ENCODE data around the gene NDUFS8.

Gene NDUFS8

GRCh38 chr11:68016161-68016903 lies 14.1 kb upstream of the NDUFS8 start:
- no peak for DNase-seq

- DNase-seq: no peak
These were observed 13.3 kb upstream of the NDUFS8 start for GRCh38 chr11:68016904-68017817.

DNA sequence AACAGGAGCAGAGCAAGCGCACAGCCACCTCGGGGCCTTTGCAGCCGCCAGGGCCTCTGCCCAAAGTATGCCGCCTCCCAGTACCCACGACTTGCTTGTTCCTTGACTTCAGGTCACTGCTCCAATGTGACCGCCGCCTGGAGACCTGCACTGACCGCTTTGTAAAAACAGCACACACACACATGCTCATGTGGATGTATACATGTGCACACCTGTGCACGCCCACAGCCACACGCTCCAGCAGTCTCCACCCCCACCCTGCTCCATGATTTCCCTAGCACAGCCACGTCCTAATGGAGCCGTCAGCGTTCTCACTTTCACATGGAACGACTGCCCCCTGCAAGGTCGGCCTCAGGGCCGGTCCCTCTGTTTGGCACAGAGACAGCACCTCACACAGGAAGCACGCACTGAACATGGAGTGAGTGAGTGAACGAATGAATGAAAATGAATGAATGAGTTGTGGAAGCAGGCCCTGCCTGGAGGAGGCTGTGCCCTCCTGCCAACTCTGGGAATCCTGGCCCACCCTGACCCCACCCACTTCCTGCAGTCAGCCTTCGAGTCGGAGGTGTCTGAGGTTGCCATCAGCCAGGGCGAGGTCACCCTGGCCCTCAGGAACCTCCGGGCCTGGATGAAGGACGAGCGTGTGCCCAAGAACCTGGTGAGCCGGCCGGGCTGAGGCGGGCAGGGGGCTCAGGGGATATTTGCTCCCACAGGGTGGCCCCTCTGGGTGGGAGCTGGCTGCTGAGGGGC lies 12.3 kb upstream of the NDUFS8 start:
- DNase-seq: no peak

DNA sequence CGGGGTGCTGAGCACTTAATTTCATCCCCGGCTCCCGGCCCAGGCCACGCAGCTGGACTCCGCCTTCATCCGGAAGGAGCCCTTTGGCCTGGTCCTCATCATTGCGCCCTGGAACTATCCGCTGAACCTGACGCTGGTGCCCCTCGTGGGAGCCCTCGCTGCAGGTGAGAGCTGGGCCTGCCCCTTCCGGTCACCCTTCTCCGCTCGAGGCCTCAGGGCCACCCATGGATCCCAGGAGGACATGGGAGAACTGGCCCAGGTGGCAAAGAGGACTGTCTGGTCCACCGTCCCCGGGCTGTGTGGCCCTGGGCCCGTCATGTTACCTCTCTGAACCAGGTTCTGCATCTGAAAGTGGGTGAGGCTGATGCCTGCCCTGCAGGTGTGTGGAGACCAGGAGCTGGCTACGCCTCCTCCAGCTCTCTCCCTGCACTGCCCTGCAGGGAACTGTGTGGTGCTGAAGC lies 11.7 kb upstream of the NDUFS8 start:
- no peak for DNase-seq

DNA sequence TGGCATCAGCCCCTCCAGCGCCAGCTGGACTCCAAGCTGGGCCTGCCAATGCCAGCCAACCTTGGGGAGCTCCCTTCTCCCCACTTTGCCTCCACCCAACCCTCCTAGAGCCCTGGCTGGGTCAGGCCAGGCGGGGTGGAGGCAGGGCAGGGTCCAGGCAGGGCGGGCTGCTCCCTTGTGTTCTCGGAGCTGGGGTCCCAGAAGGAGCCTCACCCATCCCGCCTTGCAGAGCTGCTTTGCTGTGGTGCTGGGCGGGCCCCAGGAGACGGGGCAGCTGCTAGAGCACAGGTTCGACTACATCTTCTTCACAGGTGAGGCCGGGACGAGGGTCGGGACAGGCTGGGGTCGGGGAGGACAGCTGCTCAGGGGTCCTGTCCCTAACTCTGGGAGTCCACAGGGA lies 11.0 kb upstream of the NDUFS8 start:
- DNase-seq: no peak

DNA sequence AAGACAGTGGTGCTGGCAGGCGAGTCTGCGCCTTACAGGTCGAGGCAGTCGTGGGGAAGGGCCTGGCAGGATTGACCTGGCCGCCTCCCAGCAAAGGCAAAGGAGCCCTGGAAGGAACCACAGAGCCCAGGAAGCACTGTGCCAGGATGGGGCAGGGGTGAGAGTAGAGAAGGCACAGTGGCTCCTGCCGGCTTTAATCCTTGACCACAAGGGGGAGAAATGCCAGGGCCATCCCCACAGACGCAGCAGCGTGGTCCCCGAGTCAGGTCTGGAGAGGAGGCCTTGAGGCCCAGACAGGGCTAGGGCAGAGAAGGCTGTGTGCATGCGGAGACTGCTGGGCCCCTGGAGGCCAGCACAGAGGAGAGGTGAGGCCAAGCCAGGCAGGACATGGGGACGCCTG lies 9.9 kb upstream of the NDUFS8 start:
- peak; percentile 46 for DNase-seq

- DNase-seq: no peak
These were observed 9.2 kb upstream of the NDUFS8 start for GRCh38 chr11:68021167-68021787.

- no peak for DNase-seq
These were observed 8.0 kb upstream of the NDUFS8 start for GRCh38 chr11:68022531-68022930.

DNA sequence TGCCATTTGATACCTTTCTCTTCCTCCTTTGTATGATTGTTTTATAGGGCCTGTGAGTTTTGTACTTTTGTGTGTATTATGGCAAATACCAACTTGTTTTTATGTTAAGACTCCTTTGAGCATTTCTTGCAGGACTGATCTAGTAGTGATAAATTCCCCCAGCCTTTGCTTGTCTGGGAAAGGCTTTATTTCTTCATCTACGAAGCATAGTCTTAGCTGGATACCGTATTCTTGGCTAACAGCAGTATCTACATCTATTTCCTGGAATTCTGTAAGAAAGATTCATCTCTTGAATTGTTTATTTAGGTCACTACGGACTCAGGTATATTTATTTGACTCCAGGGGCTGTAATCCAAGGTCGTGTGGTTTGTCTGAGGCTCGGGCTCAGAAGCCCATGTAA lies 6.0 kb upstream of the NDUFS8 start:
- DNase-seq: no peak

- no peak for DNase-seq
These were observed 5.4 kb upstream of the NDUFS8 start for GRCh38 chr11:68025047-68025446.

DNA sequence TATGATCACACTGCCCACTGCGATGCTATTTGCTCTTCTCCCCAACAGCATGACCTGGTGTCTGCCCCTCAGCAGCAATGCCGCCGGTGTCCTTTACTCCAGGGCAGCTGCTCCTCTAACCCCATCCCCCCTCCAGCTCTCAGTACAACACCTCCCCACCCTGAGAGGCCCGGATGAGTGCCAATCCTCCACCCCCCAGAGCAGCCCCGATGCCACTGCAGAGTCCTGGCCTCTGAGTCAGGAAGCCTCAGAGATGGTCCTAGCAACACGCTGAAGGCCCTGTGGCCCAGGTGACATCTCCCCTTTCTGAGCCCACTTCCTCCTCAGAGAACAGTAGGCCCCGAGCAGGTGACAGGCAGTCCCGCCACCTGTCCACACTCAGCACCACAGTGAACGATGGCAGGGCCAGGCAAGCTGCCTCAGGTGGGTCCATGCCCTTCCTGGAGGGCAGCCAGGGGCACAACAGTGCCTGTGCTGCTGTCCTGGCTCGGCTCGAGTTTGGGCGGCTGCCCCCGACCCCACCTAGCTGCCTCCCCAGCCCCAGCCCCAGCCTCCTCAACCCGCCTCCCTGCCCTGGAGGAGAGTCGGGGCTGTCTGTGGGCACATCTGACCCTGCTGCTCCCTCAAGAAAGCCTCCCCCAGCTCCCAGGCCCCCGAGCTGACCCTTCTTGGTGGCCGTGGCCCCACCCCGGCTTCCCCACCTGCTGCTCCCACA lies 3.9 kb upstream of the NDUFS8 start:
- DNase-seq: no peak

DNA sequence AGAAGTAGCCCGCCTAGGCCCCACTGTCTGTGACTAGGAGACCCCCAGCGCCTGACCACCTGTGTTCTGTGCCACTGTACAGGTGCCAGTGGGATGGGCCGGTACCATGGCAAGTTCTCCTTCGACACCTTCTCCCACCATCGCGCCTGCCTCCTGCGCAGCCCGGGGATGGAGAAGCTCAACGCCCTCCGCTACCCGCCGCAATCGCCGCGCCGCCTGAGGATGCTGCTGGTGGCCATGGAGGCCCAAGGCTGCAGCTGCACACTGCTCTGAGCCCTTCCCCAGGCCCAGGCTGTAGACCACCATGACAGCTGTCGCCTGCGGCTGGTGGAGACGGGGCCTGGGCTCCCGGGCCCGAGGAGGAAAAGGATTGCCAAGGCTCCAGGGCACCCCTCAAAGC lies 2.8 kb upstream of the NDUFS8 start:
- DNase-seq: no peak

GRCh38 chr11:68028802-68029545 lies 1.5 kb upstream of the NDUFS8 start:
- peak; percentile 54 for DNase-seq

- DNase-seq: no peak
These were observed 623 bp downstream of the NDUFS8 start for GRCh38 chr11:68031144-68031464.

- DNase-seq: no peak
These were observed 1.5 kb downstream of the NDUFS8 start for GRCh38 chr11:68032003-68032402.

DNA sequence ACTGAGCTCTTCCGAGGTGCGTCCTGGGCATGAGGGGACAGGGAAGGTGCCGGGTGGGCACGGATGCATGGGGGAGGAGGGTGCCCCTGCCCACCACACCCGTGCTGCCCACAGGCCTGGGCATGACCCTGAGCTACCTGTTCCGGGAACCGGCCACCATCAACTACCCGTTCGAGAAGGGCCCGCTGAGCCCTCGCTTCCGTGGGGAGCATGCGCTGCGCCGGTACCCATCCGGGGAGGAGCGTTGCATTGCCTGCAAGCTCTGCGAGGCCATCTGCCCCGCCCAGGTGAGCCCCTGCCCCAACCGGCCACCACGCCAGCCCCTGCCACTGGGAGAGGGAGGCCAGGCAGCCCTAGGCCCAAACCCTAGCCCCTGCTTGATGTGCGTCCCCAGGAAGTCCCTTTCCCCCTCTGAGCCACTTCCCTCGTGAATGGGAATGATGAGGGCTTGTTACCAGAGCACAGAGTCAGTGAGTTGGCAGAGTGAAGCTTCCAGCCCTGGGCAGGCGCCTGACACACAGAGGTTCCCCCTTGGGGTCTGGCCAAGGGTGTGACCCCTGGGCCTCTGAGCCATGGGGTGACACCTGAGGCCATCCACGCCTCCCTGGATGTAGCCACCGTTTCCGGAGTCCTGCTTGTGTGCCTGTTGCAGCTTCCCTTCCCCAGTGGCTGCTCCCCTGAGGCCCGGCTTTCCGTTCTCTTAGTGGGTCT lies 2.7 kb downstream of the NDUFS8 start:
- DNase-seq: no peak

DNA sequence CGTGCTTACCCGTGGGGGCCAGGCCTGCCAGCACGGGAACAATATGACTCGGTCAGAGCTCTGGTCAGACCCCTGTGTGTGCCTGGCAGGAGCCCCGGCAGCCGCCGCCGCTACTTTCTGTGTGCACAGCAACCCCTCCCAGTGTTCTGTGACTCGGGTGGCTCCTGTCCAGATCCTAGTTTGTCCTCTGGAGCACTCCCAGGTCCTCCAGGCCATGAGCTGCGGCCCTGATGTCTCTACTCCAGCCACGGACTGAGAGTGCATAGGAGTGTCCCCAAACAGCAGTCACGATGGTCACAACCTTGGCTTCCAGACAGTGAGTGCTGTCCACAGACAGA lies 3.2 kb downstream of the NDUFS8 start:
- DNase-seq: no peak

DNA sequence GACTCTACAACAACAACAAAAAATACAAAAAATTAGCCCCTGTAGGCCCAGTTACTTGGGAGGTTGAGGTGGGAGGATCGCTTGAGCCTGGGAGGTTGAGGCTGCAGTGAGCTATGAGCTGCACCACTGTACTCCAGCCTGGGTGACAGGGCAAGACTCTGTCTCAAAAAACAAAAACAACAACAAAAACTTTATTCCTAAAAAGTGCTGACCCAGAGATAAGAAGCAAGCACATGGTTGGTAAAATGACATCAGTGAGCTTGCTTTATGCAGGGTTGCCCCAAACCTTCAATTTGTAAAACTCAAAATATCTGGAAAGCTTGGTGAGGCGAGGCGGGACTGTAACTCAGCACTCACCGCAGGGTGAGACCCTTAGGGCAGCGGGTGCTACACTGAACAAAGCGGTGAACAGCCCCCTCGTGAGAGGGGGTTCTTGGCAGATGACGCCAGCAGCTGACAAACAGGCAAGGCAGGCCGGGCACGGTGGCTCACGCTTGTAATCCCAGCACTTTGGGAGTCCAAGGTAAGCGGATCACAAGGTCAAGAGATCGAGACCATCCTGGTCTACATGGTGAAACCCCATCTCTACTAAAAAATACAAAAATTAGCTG lies 4.9 kb downstream of the NDUFS8 start:
- no peak for DNase-seq

DNA sequence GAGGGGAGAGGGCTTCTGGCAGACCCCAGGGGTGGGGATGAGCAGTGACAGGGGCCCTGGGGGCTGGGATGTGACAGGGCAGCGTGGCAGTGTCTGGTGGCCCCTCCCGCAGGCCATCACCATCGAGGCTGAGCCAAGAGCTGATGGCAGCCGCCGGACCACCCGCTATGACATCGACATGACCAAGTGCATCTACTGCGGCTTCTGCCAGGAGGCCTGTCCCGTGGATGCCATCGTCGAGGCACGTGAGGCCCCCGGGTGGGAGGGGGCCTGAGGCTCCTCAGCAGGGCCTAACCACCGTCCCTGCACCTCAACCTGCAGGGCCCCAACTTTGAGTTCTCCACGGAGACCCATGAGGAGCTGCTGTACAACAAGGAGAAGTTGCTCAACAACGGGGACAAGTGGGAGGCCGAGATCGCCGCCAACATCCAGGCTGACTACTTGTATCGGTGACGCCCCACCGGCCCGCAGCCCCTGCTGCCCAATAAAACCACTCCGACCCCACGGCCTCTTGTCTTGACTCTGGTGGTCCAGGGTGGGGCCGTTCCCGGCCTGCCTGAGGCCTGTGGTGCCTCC lies 5.7 kb downstream of the NDUFS8 start:
- DNase-seq: no peak

DNA sequence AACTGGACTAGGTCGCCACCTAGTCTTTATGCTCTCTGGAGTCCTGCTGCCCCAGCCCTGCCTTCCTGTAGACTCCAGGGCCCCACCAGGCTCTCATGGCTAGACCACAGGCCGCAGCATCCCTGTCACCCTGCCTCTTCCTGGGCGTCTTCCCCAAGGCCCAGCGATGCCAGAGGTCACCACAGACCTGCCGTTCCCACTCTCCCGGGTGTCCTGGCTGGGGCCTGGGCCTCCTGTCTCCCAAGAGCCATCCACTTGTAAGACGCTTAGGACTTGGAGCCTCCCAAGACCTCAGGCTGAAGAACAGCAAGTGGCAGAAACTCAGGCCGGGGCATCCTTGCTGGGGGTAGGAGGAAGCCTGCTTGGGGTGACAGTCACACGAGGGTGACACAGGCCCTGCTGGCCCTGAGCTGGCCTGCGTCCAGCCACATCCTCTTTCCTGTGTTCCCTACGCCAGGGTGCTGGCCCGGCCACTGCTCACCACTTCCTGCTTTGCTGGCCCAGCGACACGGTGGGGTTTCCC lies 6.3 kb downstream of the NDUFS8 start:
- DNase-seq: no peak

Measured in fibroblast of skin of scalp (primary cell).